Endothelial cell (in vitro differentiated cells): Measurements from ENCODE around the gene UCN. TPM values are rescaled to one million over a fixed set of nuclear protein-coding genes. Genes with fewer than 3 reads are reported as not detected.

Experiments used
- DNase-seq: peaks from one replicate; pipeline ENCODE4 v3.0.0; 2021; ENCODE audit warnings: low spot score
- H3K27ac Mint-ChIP-seq: one replicate; pipeline ENCODE4 v1.8.0; 2021; ENCODE audit warnings: mixed read lengths, inconsistent platforms; ENCODE audit not compliant: unreplicated experiment
- H3K27me3 Mint-ChIP-seq: one replicate; pipeline ENCODE4 v1.8.0; 2021; ENCODE audit warnings: mild to moderate bottlenecking, moderate library complexity, mixed read lengths, inconsistent platforms; ENCODE audit not compliant: unreplicated experiment
- H3K36me3 Mint-ChIP-seq: one replicate; pipeline ENCODE4 v1.8.0; 2021; ENCODE audit warnings: mild to moderate bottlenecking, low read depth, mixed read lengths, inconsistent platforms; ENCODE audit not compliant: unreplicated experiment
- H3K4me1 Mint-ChIP-seq: one replicate; pipeline ENCODE4 v1.8.0; 2021; ENCODE audit warnings: mild to moderate bottlenecking, mixed read lengths, inconsistent platforms; ENCODE audit not compliant: unreplicated experiment
- H3K4me3 Mint-ChIP-seq: one replicate; pipeline ENCODE4 v1.8.0; 2021; ENCODE audit warnings: mild to moderate bottlenecking, mixed read lengths, inconsistent platforms; ENCODE audit not compliant: unreplicated experiment
- H3K9me3 Mint-ChIP-seq: one replicate; pipeline ENCODE4 v1.8.0; 2021; ENCODE audit warnings: mixed read lengths, inconsistent platforms; ENCODE audit not compliant: unreplicated experiment
- CTCF ChIP-seq: fragments of 200-600 bp; sonication (generic); IDR thresholded peaks from one replicate; pipeline ENCODE4 v1.5.0; 2021; ENCODE audit warnings: antibody characterized with exemption; ENCODE audit not compliant: unreplicated experiment
- total RNA-seq: library from RNA; stranded (reverse); fragmentation: NEBNext Ultra II Directional; extraction: Animal tissue kit (Norgen Biotek cat#: 25700); gene quantifications from one replicate; pipeline ENCODE4 v1.2.1, GENCODE V29; 2021; ENCODE audit not compliant: unreplicated experiment

Gene UCN
- total RNA-seq, 1 donor from 2014 or later = 1.5 TPM

DNA sequence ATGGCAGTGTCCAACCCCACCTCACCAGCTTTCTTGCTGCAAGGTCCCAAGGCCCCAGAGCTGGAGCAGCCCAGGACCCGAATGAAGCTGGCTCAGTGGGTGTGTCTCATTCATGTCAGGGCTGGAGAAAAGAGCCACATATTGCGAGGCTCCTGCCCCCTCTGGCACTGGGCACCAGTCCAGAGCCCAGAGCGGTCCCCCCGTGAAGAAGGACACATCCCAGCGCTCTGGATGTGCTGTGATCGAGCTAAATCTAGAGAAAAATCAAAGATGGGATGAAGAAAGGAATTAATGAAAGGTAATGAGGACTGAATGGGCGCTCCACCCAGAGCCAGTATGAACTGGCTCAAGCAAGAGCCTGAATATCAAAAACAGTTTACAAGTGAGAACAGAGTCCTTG, 27.9 kb upstream of the UCN start:
- Mint-ChIP-seq H3K27me3 (peaks cover 5% of the 10 kb centered on the region), H3K36me3 (peaks cover 32% of the 10 kb centered on the region), H3K27ac (no peak overlapping the region), H3K4me1 (no peaks in the 10 kb centered on the region), H3K4me3 (no peak overlapping the region), H3K9me3 (no peaks in the 10 kb centered on the region)
- TF ChIP-seq CTCF = no peak
- DNase-seq = no peak

- DNase-seq = no peak
- no peaks in the 10 kb centered on the region for H3K4me1 Mint-ChIP-seq
- no peaks in the 10 kb centered on the region for H3K9me3 Mint-ChIP-seq
- H3K36me3 Mint-ChIP-seq = peaks cover 33% of the 10 kb centered on the region
- H3K4me3 Mint-ChIP-seq = peak overlapping the region; percentile 9
- TF ChIP-seq CTCF = no peak
- H3K27ac Mint-ChIP-seq = no peak overlapping the region
- peaks cover 5% of the 10 kb centered on the region for H3K27me3 Mint-ChIP-seq
Observed at GRCh38 chr2:27335311-27335710, 27.1 kb upstream of the UCN start.

GRCh38 chr2:27324720-27325119, 16.5 kb upstream of the UCN start:
- TF ChIP-seq CTCF = no peak
- H3K36me3 Mint-ChIP-seq = peaks cover 33% of the 10 kb centered on the region
- peak overlapping the region; percentile 34 for H3K27ac Mint-ChIP-seq
- DNase-seq = no peak
- peak overlapping the region; percentile 14 for H3K4me3 Mint-ChIP-seq
- H3K4me1 Mint-ChIP-seq = peaks cover 17% of the 10 kb centered on the region
- no peaks in the 10 kb centered on the region for H3K9me3 Mint-ChIP-seq
- H3K27me3 Mint-ChIP-seq = peaks cover 7% of the 10 kb centered on the region

DNA sequence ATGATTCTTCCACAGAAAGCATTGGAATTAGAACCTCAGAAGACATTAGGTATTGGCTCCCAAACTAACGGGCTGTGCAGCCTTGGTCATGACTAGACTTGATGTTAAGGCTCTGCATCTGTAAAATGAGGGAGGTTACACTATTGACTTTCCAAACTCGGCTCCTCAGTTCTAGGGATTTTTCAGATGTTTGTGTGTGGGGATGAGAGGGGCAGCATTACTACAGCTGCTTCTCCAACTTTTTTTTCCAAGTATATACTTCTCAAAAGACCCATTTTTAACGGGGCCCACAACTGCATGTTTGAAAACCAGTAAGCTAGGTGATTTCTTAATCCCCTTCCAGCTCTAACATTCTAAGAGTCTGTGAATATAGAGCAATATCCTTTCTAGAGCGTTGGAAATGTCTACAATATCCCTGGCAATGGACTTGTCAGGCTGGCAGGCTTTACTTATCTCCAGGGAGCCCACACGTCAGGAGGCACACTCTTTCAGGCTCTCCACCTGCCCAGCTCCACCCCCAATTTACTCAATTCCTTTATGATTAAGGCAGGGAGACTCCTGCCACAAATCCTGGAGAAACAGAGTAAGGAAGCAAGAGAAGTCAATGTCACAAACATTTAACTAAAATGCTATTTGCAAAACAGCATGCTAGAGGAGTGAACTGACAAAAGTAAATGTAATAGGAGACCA, 15.5 kb upstream of the UCN start:
- H3K4me3 Mint-ChIP-seq = peak overlapping the region; percentile 98

More for the DNA sequence above, 15.5 kb upstream of the UCN start:
- Mint-ChIP-seq H3K4me1 (peaks cover 17% of the 10 kb centered on the region), H3K27me3 (peaks cover 4% of the 10 kb centered on the region), H3K9me3 (no peaks in the 10 kb centered on the region), H3K36me3 (peaks cover 29% of the 10 kb centered on the region), H3K27ac (peak overlapping the region; percentile 100)
- DNase-seq = no peak
- TF ChIP-seq CTCF = no peak
